ENCODE results near the gene PCDHB3.

- TF ChIP-seq CTCF (conservative IDR thresholded peaks at IDR 0.05; ENCODE audit: low read depth, low read length) (no peak), EZH2phosphoT487 (IDR thresholded peaks at IDR 0.05; ENCODE audit: borderline replicate concordance, low read length) (no peak)
Observed at GRCh38 chr5:141077826-141078225, 22.4 kb upstream of the PCDHB3 start.

All from PC-3 (cell line).